HEK293 (cell line): ENCODE measurements around the gene RHBDL3.

Experiments
- CTCF ChIA-PET: fragments of 350-600 bp; formaldehyde crosslinking; extraction: SDS; loops from one replicate; lab custom pipeline; 2021; ENCODE audit warnings: antibody characterized with exemption; lab: Yijun Ruan, JAX
- POLR2A ChIA-PET: fragments of 300-600 bp; formaldehyde crosslinking; extraction: SDS; loops from one replicate; lab custom pipeline; 2020; ENCODE audit warnings: antibody characterized with exemption, inconsistent platforms; lab: Yijun Ruan, JAX
- H3K27ac ChIP-seq: fragments of 200-500 bp; sonication (Bioruptor generic); 2 replicates; pipeline ENCODE4 v1.5.1; 2014; ENCODE audit warnings: low read depth, low read length, control low read depth, inconsistent platforms; ENCODE audit errors: extremely low read depth
- H3K36me3 ChIP-seq, 2 experiments: fragments of 200-500 bp in 1 of 2; sonication (Bioruptor generic) in 1 of 2; 1 replicate in 1 of 2; 2 replicates in 1 of 2; pipeline ENCODE4 v1.5.1; 2014 to 2017; ENCODE audit warnings: inconsistent platforms in 2 of 2, low read length in 2 of 2; ENCODE audit not compliant: control insufficient read depth in 2 of 2, insufficient read depth in 1 of 2
- H3K4me1 ChIP-seq: fragments of 200-500 bp; sonication (Bioruptor generic); 2 replicates; pipeline ENCODE4 v1.5.1; 2014; ENCODE audit warnings: mild to moderate bottlenecking, low read length, inconsistent platforms; ENCODE audit not compliant: control insufficient read depth, insufficient read depth
- H3K4me3 ChIP-seq: 2 replicates; pipeline ENCODE4 v1.5.1; 2011; ENCODE audit warnings: low read depth, mild to moderate bottlenecking, control low read depth, low read length, moderate library complexity
- H3K9me3 ChIP-seq: fragments of 200-500 bp; sonication (Bioruptor generic); 2 replicates; pipeline ENCODE4 v1.5.1; 2014; ENCODE audit warnings: low read depth, low read length, inconsistent platforms; ENCODE audit not compliant: control insufficient read depth, insufficient read depth
- CTCF ChIP-seq: fragments of 450-650 bp; formaldehyde crosslinking; IDR thresholded peaks from 2 replicates; pipeline ENCODE4 v1.5.1; 2016; ENCODE audit warnings: missing biosample characterization, missing genetic modification characterization
- INSM2 ChIP-seq: fragments of 450-650 bp; formaldehyde crosslinking; IDR thresholded peaks from 2 replicates; pipeline ENCODE4 v1.5.1; 2016; ENCODE audit warnings: missing biosample characterization, missing genetic modification characterization
- KLF17 ChIP-seq: fragments of 450-650 bp; formaldehyde crosslinking; IDR thresholded peaks from 2 replicates; pipeline ENCODE4 v1.5.1; 2016; ENCODE audit warnings: missing biosample characterization, missing genetic modification characterization
- MZF1 ChIP-seq: fragments of 450-650 bp; formaldehyde crosslinking; IDR thresholded peaks from 2 replicates; pipeline ENCODE4 v1.5.1; 2017; ENCODE audit warnings: missing biosample characterization, missing genetic modification characterization, borderline replicate concordance
- PRDM10 ChIP-seq: fragments of 450-650 bp; formaldehyde crosslinking; IDR thresholded peaks from 2 replicates; pipeline ENCODE4 v1.5.1; 2016; ENCODE audit warnings: missing biosample characterization, missing genetic modification characterization
- PRDM6 ChIP-seq: fragments of 450-650 bp; formaldehyde crosslinking; IDR thresholded peaks from 2 replicates; pipeline ENCODE4 v1.5.1; 2017; ENCODE audit warnings: missing biosample characterization, missing genetic modification characterization
- REST ChIP-seq: fragments of 450-650 bp; formaldehyde crosslinking; IDR thresholded peaks from 2 replicates; pipeline ENCODE4 v1.5.1; 2016; ENCODE audit warnings: missing biosample characterization, missing genetic modification characterization
- SALL2 ChIP-seq: fragments of 450-650 bp; formaldehyde crosslinking; IDR thresholded peaks from 2 replicates; pipeline ENCODE4 v1.5.0; 2017; ENCODE audit warnings: missing biosample characterization, mild to moderate bottlenecking, missing genetic modification characterization, borderline replicate concordance
- ZBTB20 ChIP-seq: fragments of 450-650 bp; formaldehyde crosslinking; IDR thresholded peaks from 2 replicates; pipeline ENCODE4 v1.5.1; 2016; ENCODE audit warnings: missing biosample characterization, missing genetic modification characterization
- ZBTB26 ChIP-seq: fragments of 450-650 bp; formaldehyde crosslinking; optimal IDR thresholded peaks from 2 replicates; pipeline ENCODE3; 2016; ENCODE audit warnings: missing biosample characterization, mild to moderate bottlenecking, missing genetic modification characterization
- ZBTB8A ChIP-seq: fragments of 450-650 bp; formaldehyde crosslinking; IDR thresholded peaks from 2 replicates; pipeline ENCODE4 v1.5.1; 2016; ENCODE audit warnings: missing biosample characterization, missing genetic modification characterization
- ZEB2 ChIP-seq: fragments of 450-650 bp; formaldehyde crosslinking; IDR thresholded peaks from 2 replicates; pipeline ENCODE4 v1.5.1; 2016; ENCODE audit warnings: missing biosample characterization, missing genetic modification characterization
- ZFP37 ChIP-seq: fragments of 450-650 bp; formaldehyde crosslinking; IDR thresholded peaks from 2 replicates; pipeline ENCODE4 v1.5.1; 2016; ENCODE audit warnings: missing biosample characterization, missing genetic modification characterization
- ZNF133 ChIP-seq: fragments of 450-650 bp; formaldehyde crosslinking; IDR thresholded peaks from 2 replicates; pipeline ENCODE4 v1.5.1; 2016; ENCODE audit warnings: missing biosample characterization, missing genetic modification characterization
- ZNF341 ChIP-seq: fragments of 450-650 bp; formaldehyde crosslinking; IDR thresholded peaks from 2 replicates; pipeline ENCODE4; 2016; ENCODE audit warnings: low read depth, missing biosample characterization, missing genetic modification characterization
- ZNF76 ChIP-seq: fragments of 450-650 bp; formaldehyde crosslinking; IDR thresholded peaks from 2 replicates; pipeline ENCODE4; 2016; ENCODE audit warnings: low read depth, missing biosample characterization, missing genetic modification characterization, borderline replicate concordance

The RHBDL3 gene

GRCh38 chr17:32265192-32265923 is at the start of gene RHBDL3:
TSS of gene RHBDL3 (plus strand) at chr17:32265832. CDS start at chr17:32266190, 358 bp downstream.
- POLR2A ChIA-PET: no interaction called here

More at GRCh38 chr17:32265192-32265923, at the start of gene RHBDL3:
- H3K4me1 ChIP-seq: peaks cover 18% of the 10 kb centered on the region
- CTCF ChIA-PET: no interaction called here
- H3K4me3 ChIP-seq: peak within 1 kb of the TSS; percentile 61
- 0 out of 2 replicates have a peak, but pooled peaks have one; percentile 28 for TF ChIP-seq ZNF76 (tag by site-specific recombination)
- TF ChIP-seq MZF1: no peak
- TF ChIP-seq PRDM10 (tag by site-specific recombination): peak; percentile 18; the same call in 1 of the 2 replicates
- TF ChIP-seq ZNF341 (tag by site-specific recombination): peak; percentile 90
- TF ChIP-seq ZBTB26 (tag by site-specific recombination): peak; percentile 34
- peak; percentile 69 for TF ChIP-seq ZBTB8A (tag by site-specific recombination)
- TF ChIP-seq ZBTB20 (tag by site-specific recombination): peak; percentile 93
- peak; percentile 14; the same call in 1 of the 2 replicates for TF ChIP-seq CTCF
- TF ChIP-seq PRDM6 (tag by site-specific recombination): no peak
- no peak for TF ChIP-seq REST (tag by site-specific recombination)
- TF ChIP-seq ZFP37 (tag by site-specific recombination): no peak
- no peak for TF ChIP-seq SALL2 (tag by site-specific recombination)
- TF ChIP-seq KLF17: peak; percentile 41; the same call in 1 of the 2 replicates
- TF ChIP-seq ZEB2 (tag by site-specific recombination): peak; percentile 29; the same call in 1 of the 2 replicates
- TF ChIP-seq INSM2: no peak
- no peak for TF ChIP-seq ZNF133
- no peaks in the 10 kb centered on the region for H3K36me3 ChIP-seq
- no peaks in the 10 kb centered on the region for H3K9me3 ChIP-seq
- peak within 1 kb of the TSS; percentile 54; the same call in 1 of the 2 replicates for H3K27ac ChIP-seq
